Thyroid gland (tissue), 4 donors: ENCODE data around the gene TCF7.

ENCODE experiments used
- CTCF ChIP-seq, 6 experiments: fragments of 200-600 bp in 3 of 6; fragments of 450-650 bp in 3 of 6; sonication (generic) in 3 of 6; IDR thresholded peaks; one replicate each; pipeline ENCODE4 v1.5.1; 2016 to 2019; ENCODE audit warnings: antibody characterized with exemption in 6 of 6, mild to moderate bottlenecking in 2 of 6, inconsistent platforms in 1 of 6, moderate library complexity in 1 of 6
- POLR2A ChIP-seq, 2 donors: fragments of 450-650 bp; IDR thresholded peaks; one replicate each; pipeline ENCODE4 v1.6.1; 2017; ENCODE audit warnings: antibody characterized with exemption in 2 of 2, mild to moderate bottlenecking in 2 of 2, moderate library complexity in 1 of 2

DNA sequence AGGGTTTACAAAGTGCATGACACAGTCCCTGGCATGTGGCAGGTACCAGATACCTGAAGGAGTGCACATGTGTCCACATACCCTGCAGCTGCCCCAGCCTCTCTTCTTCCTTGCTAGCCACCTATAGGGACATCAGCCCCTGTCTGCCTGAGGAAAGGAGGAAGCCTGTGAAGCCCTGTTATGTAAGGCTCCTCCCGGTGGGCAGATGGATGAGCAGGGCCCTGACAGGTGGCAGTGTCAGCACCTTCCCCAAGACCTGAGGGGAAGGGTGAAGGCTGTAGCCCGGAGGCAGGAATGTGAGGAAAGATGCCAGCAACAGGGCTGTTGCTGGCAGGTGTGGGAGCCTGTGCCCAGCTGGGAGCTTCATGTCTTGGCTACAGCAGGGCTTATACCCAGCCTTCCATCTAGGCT lies 21.7 kb downstream of the TCF7 start:
- TF ChIP-seq CTCF (IDR thresholded peaks at IDR 0.05) (no peak), POLR2A (IDR thresholded peaks at IDR 0.05) (no peak)
